AG10803 (cell line): ENCODE results near the gene CPSF4.

ENCODE experiments used
- DNase-seq: peaks from one replicate; pipeline ENCODE4 v3.0.0; 2010; ENCODE audit warnings: low read depth
- H3K4me3 ChIP-seq: 2 replicates; pipeline ENCODE4 v1.5.1; 2011; ENCODE audit warnings: mild to moderate bottlenecking, low read length, control low read depth
- CTCF ChIP-seq: conservative IDR thresholded peaks from 2 replicates; pipeline ENCODE4 v1.5.1; 2011; ENCODE audit warnings: mild to moderate bottlenecking, low read length, control low read depth, inconsistent platforms

CPSF4 gene

GRCh38 chr7:99438573-99439480 lies at the start of gene CPSF4, which contains the start of gene PTCD1:
CPSF4 (plus strand) TSS chr7:99438943; CDS start chr7:99439083, 140 bp downstream.
PTCD1 (minus strand) TSS chr7:99438798; CDS start chr7:99435242, 3,556 bp downstream.
- peak; percentile 95 for DNase-seq
- TF ChIP-seq CTCF: no peak
- peak within 1 kb of the TSS; percentile 91 for H3K4me3 ChIP-seq

DNA sequence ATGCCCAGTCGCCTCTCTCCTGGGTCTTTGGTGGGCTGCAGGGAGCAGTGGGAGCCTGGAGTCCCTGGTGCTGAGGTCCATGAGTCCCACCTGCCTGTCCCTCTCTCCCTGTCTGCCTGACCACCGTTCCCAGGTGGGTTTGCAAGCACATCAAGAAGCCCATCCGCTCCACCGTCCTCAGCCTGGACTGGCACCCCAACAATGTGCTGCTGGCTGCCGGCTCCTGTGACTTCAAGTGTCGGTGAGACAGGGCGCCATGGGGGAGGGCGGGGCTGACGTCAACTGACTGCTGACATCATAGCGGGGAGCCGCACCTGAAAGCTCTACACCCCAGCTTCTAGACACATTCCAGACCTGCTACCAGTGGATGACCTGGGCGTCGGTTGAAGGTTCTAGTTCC lies 49.0 kb upstream of the CPSF4 start:
- H3K4me3 ChIP-seq: no peak overlapping the region
- DNase-seq: no peak
- TF ChIP-seq CTCF: no peak

- no peak for TF ChIP-seq CTCF
Measured at GRCh38 chr7:99390941-99391602, 47.7 kb upstream of the CPSF4 start.

DNA sequence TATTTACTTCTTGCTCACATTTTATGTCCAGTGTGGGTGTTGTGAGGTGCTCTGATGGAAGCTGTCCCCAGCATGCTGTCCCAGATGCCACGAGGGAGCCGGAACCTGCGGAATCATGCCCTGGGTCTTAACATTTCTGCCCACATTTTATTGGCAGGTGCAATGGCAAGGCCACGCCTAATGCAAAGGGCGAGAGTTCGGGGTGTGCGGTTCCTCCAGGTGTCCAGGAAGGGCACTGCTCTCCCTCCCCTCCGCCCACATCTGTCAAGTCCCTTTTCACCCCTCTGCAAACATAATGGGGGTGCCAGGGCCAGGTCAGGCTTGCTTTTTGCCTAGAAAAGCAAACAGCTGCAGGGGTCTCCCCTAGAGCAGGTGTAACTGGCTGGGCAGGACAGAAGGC lies 46.7 kb upstream of the CPSF4 start:
- no peak overlapping the region for H3K4me3 ChIP-seq
- DNase-seq: no peak
- TF ChIP-seq CTCF: no peak

More at GRCh38 chr7:99390941-99391602, 47.7 kb upstream of the CPSF4 start:
- no peak overlapping the region for H3K4me3 ChIP-seq
- DNase-seq: no peak

DNA sequence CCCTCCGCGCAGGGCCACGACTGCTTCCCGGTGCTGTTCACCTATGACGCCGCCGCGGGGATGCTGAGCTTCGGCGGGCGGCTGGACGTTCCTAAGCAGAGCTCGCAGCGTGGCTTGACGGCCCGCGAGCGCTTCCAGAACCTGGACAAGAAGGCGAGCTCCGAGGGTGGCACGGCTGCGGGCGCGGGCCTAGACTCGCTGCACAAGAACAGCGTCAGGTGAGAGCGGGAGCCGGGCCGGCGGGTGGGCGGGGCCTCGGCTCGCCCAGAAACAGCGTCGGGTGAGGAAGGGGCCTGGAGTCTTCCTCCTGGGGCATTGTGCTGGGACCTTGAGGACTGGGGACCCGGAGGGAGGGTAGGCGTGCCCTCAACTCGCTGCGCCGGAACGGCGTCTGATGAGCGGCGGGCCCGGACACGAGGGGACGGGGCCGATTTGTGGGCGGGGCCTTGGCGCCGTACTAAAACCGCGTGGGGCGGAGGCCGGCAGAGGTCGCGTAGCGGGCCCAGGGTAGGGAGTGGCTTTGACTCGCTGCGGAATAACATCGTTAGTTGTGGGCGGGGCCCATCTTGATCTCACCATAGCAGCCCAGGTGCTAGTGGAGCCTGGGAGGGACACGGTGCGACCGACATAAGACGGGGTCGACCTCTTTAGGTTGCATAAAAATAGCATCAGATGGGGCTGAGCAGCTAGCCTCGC lies 45.9 kb upstream of the CPSF4 start:
- DNase-seq: peak; percentile 29
- peak overlapping the region; percentile 35 for H3K4me3 ChIP-seq
- no peak for TF ChIP-seq CTCF

DNA sequence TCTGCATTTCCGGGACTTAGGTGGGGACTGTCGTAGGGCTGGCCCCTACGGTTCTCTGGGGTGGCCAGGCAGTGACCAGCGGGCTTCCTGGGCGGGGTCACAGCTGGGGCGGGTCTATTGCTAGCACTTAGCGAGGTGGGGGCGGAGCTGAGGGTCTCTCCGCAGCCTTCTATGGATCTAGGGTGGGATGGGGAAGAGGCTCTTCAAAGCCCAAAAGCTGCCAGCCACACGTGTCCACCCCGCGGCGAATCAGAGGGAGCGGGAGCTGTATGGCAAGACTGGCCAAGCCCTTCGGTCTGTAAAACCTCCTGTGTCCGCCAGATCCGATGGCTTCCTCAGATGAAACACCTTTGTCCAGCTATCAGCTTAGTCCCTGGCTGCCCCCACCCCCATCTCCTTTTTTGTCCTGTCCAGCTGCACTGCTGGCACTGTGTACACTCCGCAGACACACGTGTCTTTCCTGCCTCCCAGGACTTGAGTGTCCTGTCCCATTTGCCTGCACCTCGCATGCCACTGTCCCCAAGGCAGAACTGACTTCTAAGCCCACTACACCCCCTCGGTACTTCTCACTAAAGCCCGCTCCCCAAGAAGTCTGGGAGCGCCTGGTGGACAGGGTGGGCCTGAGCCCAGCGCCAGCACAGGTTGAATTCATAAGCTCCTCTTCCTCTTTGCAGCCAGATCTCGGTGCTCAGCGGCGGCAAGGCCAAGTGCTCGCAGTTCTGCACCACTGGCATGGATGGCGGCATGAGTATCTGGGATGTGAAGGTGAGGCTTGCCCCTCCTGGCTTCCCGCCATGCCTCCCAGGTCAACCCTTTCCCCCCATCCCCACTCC lies 45.2 kb upstream of the CPSF4 start:
- H3K4me3 ChIP-seq: peak overlapping the region; percentile 35
- no peak for TF ChIP-seq CTCF
- no peak for DNase-seq
